Common myeloid progenitor, CD34-positive (primary cell): Measurements from ENCODE around the gene SLC9C2.
A peak's percentile ranks its signal among the peaks of the same experiment; 100 is the strongest.
"Not testable (repeated sequence)": the region's sequence is repeated elsewhere in the genome, so short reads cannot be mapped to it uniquely, and the experiment has no call there.

Source experiments
- CTCF ChIA-PET: fragments of 350-600 bp; sonication (Branson Sonifier 250); formaldehyde crosslinking; loops from one replicate; lab custom pipeline; 2021; ENCODE audit warnings: antibody characterized with exemption; lab: Charles Lee
- POLR2A ChIA-PET: fragments of 350-600 bp; sonication (Branson Sonifier 250); formaldehyde crosslinking; loops from one replicate; lab custom pipeline; 2021; ENCODE audit warnings: antibody characterized with exemption; lab: Charles Lee
- DNase-seq, 3 donors: peaks; one replicate each; pipeline versions ENCODE4 v3.0.0 to v3.0.0-alpha.2; 2013
- H3K27ac ChIP-seq, 2 experiments: 1 replicate in 1 of 2; 2 replicates in 1 of 2; pipeline ENCODE4 v1.7.0; 2013; ENCODE audit warnings: inconsistent platforms in 2 of 2, low read length in 2 of 2, mild to moderate bottlenecking in 2 of 2, low read depth in 1 of 2, moderate library complexity in 1 of 2; ENCODE audit not compliant: severe bottlenecking in 2 of 2, insufficient read depth in 1 of 2, poor library complexity in 1 of 2
- H3K27me3 ChIP-seq, 5 experiments: replicated peaks in 2 of 5; 1 replicate in 3 of 5; 2 replicates in 2 of 5; pipeline versions ENCODE4 v1.6.1 to v1.7.0; 2013; ENCODE audit warnings: low read length in 4 of 5, mild to moderate bottlenecking in 2 of 5, moderate library complexity in 2 of 5, inconsistent platforms in 1 of 5; ENCODE audit not compliant: insufficient read depth in 5 of 5, control insufficient read depth in 4 of 5
- H3K36me3 ChIP-seq, 4 experiments: 1 replicate in 2 of 4; 2 replicates in 2 of 4; pipeline versions ENCODE4 v1.6.1 to v1.7.0; 2013; ENCODE audit warnings: low read length in 3 of 4, control low read depth in 1 of 4, mild to moderate bottlenecking in 1 of 4; ENCODE audit not compliant: control insufficient read depth in 4 of 4, insufficient read depth in 4 of 4
- H3K4me1 ChIP-seq, 4 experiments: 1 replicate in 3 of 4; 2 replicates in 1 of 4; pipeline versions ENCODE4 v1.6.1 to v1.7.1; 2013; ENCODE audit warnings: low read length in 3 of 4, mild to moderate bottlenecking in 3 of 4, control low read depth in 1 of 4, inconsistent platforms in 1 of 4, moderate library complexity in 1 of 4; ENCODE audit not compliant: control insufficient read depth in 4 of 4, insufficient read depth in 4 of 4; ENCODE audit errors: control extremely low read depth in 1 of 4
- H3K4me3 ChIP-seq, 7 experiments: 1 replicate in 4 of 7; 2 replicates in 3 of 7; pipeline versions ENCODE4 v1.5.1 to v1.7.0; 2013; ENCODE audit warnings: mild to moderate bottlenecking in 7 of 7, low read length in 6 of 7, moderate library complexity in 6 of 7, inconsistent platforms in 2 of 7, low read depth in 2 of 7, control low read depth in 1 of 7; ENCODE audit not compliant: insufficient read depth in 4 of 7, control insufficient read depth in 1 of 7; ENCODE audit errors: extremely low read depth in 1 of 7
- H3K9me3 ChIP-seq, 5 experiments: 1 replicate in 4 of 5; 2 replicates in 1 of 5; pipeline versions ENCODE4 v1.6.1 to v1.7.1; 2013; ENCODE audit warnings: low read length in 4 of 5, mild to moderate bottlenecking in 2 of 5, inconsistent platforms in 1 of 5, low read depth in 1 of 5, moderate library complexity in 1 of 5; ENCODE audit not compliant: control insufficient read depth in 4 of 5, insufficient read depth in 2 of 5; ENCODE audit errors: control extremely low read depth in 1 of 5
- WGBS: methylation state at CpG from one replicate; pipeline ENCODE4 v1.1.5; 2013; ENCODE audit not compliant: insufficient coverage; 5-methylcytosine and 5-hydroxymethylcytosine counted together

Gene SLC9C2

GRCh38 chr1:173477286-173478093 is 125.4 kb downstream of the SLC9C2 start, which contains the start of gene PRDX6:
PRDX6 (plus strand) TSS chr1:173477335; CDS start chr1:173477398, 63 bp downstream.
- no peaks in the 10 kb centered on the region for H3K9me3 ChIP-seq
- peaks cover 11 to 33% (median 14%) of the 10 kb centered on the region in 4 experiments for H3K36me3 ChIP-seq
- CTCF ChIA-PET, result interaction anchor here (0.6 to 2.2 kb wide), 7 partner anchors 10 to 868 kb away, joined by 3 to 9 read pairs (median 4); no protein-coding TSS in a partner anchor
- H3K4me1 ChIP-seq, result peaks cover 20 to 36% (median 34%) of the 10 kb centered on the region in 4 experiments
- peak within 1 kb of the TSS; percentile 80 to 99 (median 92) for H3K4me3 ChIP-seq
- H3K27me3 ChIP-seq, result no peaks in the 10 kb centered on the region
- H3K27ac ChIP-seq, result peak within 1 kb of the TSS; percentile 65 to 88
- DNase-seq, result peak in 2 of 3 donors; percentile 90 to 93
- under 1% methylated on average over 47 of the region's 69 CpGs for WGBS
- POLR2A ChIA-PET, result interaction anchor here (0.6 to 1.2 kb wide), 3 partner anchors 237 to 670 kb away, joined by 3 to 5 read pairs (median 3); partner anchors contain the start of genes GAS5 and KLHL20

GRCh38 chr1:173476665-173477285 is 126.1 kb downstream of the SLC9C2 start:
- peak overlapping the region; percentile 33 to 88 for H3K27ac ChIP-seq
- H3K4me3 ChIP-seq, result peak overlapping the region; percentile 67 to 96 (median 81)
- peaks cover 20 to 36% (median 34%) of the 10 kb centered on the region in 4 experiments for H3K4me1 ChIP-seq
- no peaks in the 10 kb centered on the region for H3K27me3 ChIP-seq
- ChIA-PET POLR2A (interaction anchor here (1.0 to 1.2 kb wide), 2 partner anchors 238 to 391 kb away, joined by 3 to 5 read pairs; partner anchors contain the start of genes GAS5 and KLHL20), CTCF (interaction anchor here (0.9 to 2.2 kb wide), 5 partner anchors 30 to 237 kb away, joined by 3 to 9 read pairs (median 3); partner anchors contain the start of gene KLHL20)
- peak; percentile 89 to 94 (median 93) for DNase-seq
- 1% methylated on average over 28 of the region's 62 CpGs for WGBS
- no peaks in the 10 kb centered on the region for H3K9me3 ChIP-seq
- peaks cover 7 to 26% (median 9%) of the 10 kb centered on the region in 4 experiments for H3K36me3 ChIP-seq

- Histone ChIP-seq H3K9me3 (peaks cover 0 to 2% (median 0%) of the 10 kb centered on the region in 5 experiments), H3K27me3 (no peaks in the 10 kb centered on the region), H3K4me1 (peaks cover 20 to 36% (median 34%) of the 10 kb centered on the region in 4 experiments), H3K27ac (peak overlapping the region in 1 of 2 experiments; percentile 81), H3K4me3 (peak overlapping the region; percentile 67 to 96 (median 81)), H3K36me3 (peaks cover 1 to 20% (median 3%) of the 10 kb centered on the region in 4 experiments)
- CTCF ChIA-PET, result interaction anchor here (0.9 to 2.2 kb wide), 7 partner anchors 10 to 238 kb away, joined by 3 to 9 read pairs (median 4); partner anchors contain the start of gene KLHL20
- 50% methylated on average over 2 of the region's 5 CpGs for WGBS
- DNase-seq, result no peak
- POLR2A ChIA-PET, result interaction anchor here (1.0 to 1.2 kb wide), 2 partner anchors 239 to 391 kb away, joined by 3 to 5 read pairs; partner anchors contain the start of genes GAS5 and KLHL20
Observed at GRCh38 chr1:173476197-173476664, 126.6 kb downstream of the SLC9C2 start.

- peak in 2 of 3 donors; percentile 4 to 8 for DNase-seq
- 93% methylated on average over 5 of the region's 5 CpGs for WGBS
- Histone ChIP-seq H3K27ac (no peak overlapping the region), H3K4me3 (peak overlapping the region in 5 of 7 experiments; percentile 46 to 93 (median 81)), H3K4me1 (peaks cover 20 to 36% (median 34%) of the 10 kb centered on the region in 4 experiments), H3K36me3 (peaks cover 0 to 15% (median 0%) of the 10 kb centered on the region in 4 experiments), H3K9me3 (peaks cover 0 to 7% (median 4%) of the 10 kb centered on the region in 5 experiments), H3K27me3 (no peaks in the 10 kb centered on the region)
- ChIA-PET CTCF (interaction anchor here (1.1 to 2.2 kb wide), 6 partner anchors 9 to 238 kb away, joined by 3 to 9 read pairs (median 4); partner anchors contain the start of gene KLHL20), POLR2A (no interaction called here)
Observed at GRCh38 chr1:173475564-173476196, 127.2 kb downstream of the SLC9C2 start.

- H3K27ac ChIP-seq, DNase-seq, H3K27me3 ChIP-seq, H3K4me3 ChIP-seq, POLR2A ChIA-PET, H3K36me3 ChIP-seq: not testable (repeated sequence)
- WGBS, result 99% methylated on average over 13 of the region's 17 CpGs
- CTCF ChIA-PET, result interaction anchor here (1.1 to 2.2 kb wide), 4 partner anchors 8 to 45 kb away, joined by 3 to 9 read pairs (median 5); no protein-coding TSS in a partner anchor
- H3K4me1 ChIP-seq, result peaks cover 20 to 34% (median 29%) of the 10 kb centered on the region in 4 experiments
- H3K9me3 ChIP-seq, result peaks cover 0 to 13% (median 8%) of the 10 kb centered on the region in 5 experiments
Observed at GRCh38 chr1:173474780-173475421, 128.0 kb downstream of the SLC9C2 start.
